Activated B cell treated with CpG ODN at 0.5 μM for 24 hours (primary cell): ENCODE measurements around the gene SUCO. TPM values are rescaled to one million over a fixed set of nuclear protein-coding genes. Genes with fewer than 3 reads are reported as not detected.

ENCODE experiments used
- ATAC-seq: fragments of 200-7000 bp; cut with Tn5 transposase; one replicate; pipeline ENCODE4 v1.10.0; 2021; ENCODE audit warnings: low read depth, mild to moderate bottlenecking, moderate library complexity
- CTCF ChIA-PET: fragments of 350-600 bp; sonication (Branson Sonifier 250); formaldehyde crosslinking; loops from one replicate; lab custom pipeline; 2021; ENCODE audit warnings: antibody characterized with exemption; lab: Charles Lee
- POLR2A ChIA-PET: fragments of 350-600 bp; sonication (Branson Sonifier 250); formaldehyde crosslinking; loops from one replicate; lab custom pipeline; 2021; ENCODE audit warnings: antibody characterized with exemption; lab: Charles Lee
- DNase-seq: peaks from one replicate; pipeline ENCODE4 v3.0.0; 2022
- H3K27ac Mint-ChIP-seq: one replicate; pipeline ENCODE4 v1.8.0; 2020; ENCODE audit warnings: mixed read lengths
- H3K27me3 Mint-ChIP-seq: one replicate; pipeline ENCODE4 v1.8.0; 2021; ENCODE audit warnings: mixed read lengths
- H3K36me3 Mint-ChIP-seq: one replicate; pipeline ENCODE4 v1.8.0; 2021; ENCODE audit warnings: low read depth, mixed read lengths
- H3K4me1 Mint-ChIP-seq: one replicate; pipeline ENCODE4 v1.8.0; 2021; ENCODE audit warnings: mixed read lengths
- H3K4me3 Mint-ChIP-seq: one replicate; pipeline ENCODE4 v1.8.0; 2020; ENCODE audit warnings: mild to moderate bottlenecking, mixed read lengths
- H3K9me3 Mint-ChIP-seq: one replicate; pipeline ENCODE4 v1.8.0; 2020; ENCODE audit warnings: mixed read lengths
- intact Hi-C: fragments of 100-400 bp; cut with micrococcal nuclease; formaldehyde crosslinking; loops from one replicate; pipeline ENCODE4 v1.15.1; 2024
- total RNA-seq: library from RNA; stranded (reverse); gene quantifications from 2 replicates; pipeline ENCODE4 v1.2.3, GENCODE V29; 2022
- TF ChIP-seq, protein P1 (sequence below): fragments of 200-600 bp; IDR thresholded peaks from one replicate; pipeline ENCODE4 v1.8.0; 2022; ENCODE audit warnings: antibody characterized with exemption, mild to moderate bottlenecking

Gene SUCO
- total RNA-seq, 1 donor from 2014 or later, result 47.1 TPM

GRCh38 chr1:172630056-172630818, 97.3 kb downstream of the SUCO start:
- Mint-ChIP-seq H3K27me3 (no peaks in the 10 kb centered on the region), H3K9me3 (peaks cover 2% of the 10 kb centered on the region), H3K4me1 (no peaks in the 10 kb centered on the region), H3K27ac (no peak overlapping the region), H3K36me3 (no peaks in the 10 kb centered on the region), H3K4me3 (no peak overlapping the region)
- intact Hi-C loops, result no loop called here
- POLR2A ChIA-PET, result no interaction called here
- TF ChIP-seq, protein P1, sequence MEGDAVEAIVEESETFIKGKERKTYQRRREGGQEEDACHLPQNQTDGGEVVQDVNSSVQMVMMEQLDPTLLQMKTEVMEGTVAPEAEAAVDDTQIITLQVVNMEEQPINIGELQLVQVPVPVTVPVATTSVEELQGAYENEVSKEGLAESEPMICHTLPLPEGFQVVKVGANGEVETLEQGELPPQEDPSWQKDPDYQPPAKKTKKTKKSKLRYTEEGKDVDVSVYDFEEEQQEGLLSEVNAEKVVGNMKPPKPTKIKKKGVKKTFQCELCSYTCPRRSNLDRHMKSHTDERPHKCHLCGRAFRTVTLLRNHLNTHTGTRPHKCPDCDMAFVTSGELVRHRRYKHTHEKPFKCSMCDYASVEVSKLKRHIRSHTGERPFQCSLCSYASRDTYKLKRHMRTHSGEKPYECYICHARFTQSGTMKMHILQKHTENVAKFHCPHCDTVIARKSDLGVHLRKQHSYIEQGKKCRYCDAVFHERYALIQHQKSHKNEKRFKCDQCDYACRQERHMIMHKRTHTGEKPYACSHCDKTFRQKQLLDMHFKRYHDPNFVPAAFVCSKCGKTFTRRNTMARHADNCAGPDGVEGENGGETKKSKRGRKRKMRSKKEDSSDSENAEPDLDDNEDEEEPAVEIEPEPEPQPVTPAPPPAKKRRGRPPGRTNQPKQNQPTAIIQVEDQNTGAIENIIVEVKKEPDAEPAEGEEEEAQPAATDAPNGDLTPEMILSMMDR, result no peak
- CTCF ChIA-PET, result no interaction called here
- ATAC-seq, result no peak
- no peak for DNase-seq

GRCh38 chr1:172630868-172631267, 97.9 kb downstream of the SUCO start:
- DNase-seq (no peak), ATAC-seq (no peak)
- Mint-ChIP-seq H3K4me1 (no peaks in the 10 kb centered on the region), H3K27ac (no peak overlapping the region), H3K9me3 (peaks cover 2% of the 10 kb centered on the region), H3K36me3 (no peaks in the 10 kb centered on the region), H3K4me3 (no peak overlapping the region), H3K27me3 (no peaks in the 10 kb centered on the region)
- TF ChIP-seq, protein P1, result no peak
- ChIA-PET CTCF (no interaction called here), POLR2A (no interaction called here)
- intact Hi-C loops, result no loop called here

- ATAC-seq (no peak), DNase-seq (no peak)
- Mint-ChIP-seq H3K36me3 (no peaks in the 10 kb centered on the region), H3K4me3 (no peak overlapping the region), H3K27me3 (no peaks in the 10 kb centered on the region), H3K4me1 (peaks cover 21% of the 10 kb centered on the region), H3K27ac (no peak overlapping the region), H3K9me3 (no peaks in the 10 kb centered on the region)
- CTCF ChIA-PET, result interaction anchor here (1.1 kb wide), 1 partner anchor 82 kb away, joined by 3 read pairs; no protein-coding TSS in a partner anchor
- TF ChIP-seq, protein P1, result no peak
- POLR2A ChIA-PET, result no interaction called here
- intact Hi-C loops, result no loop called here
Measured at GRCh38 chr1:172637522-172637921, 104.6 kb downstream of the SUCO start.

- Mint-ChIP-seq H3K4me3 (no peak overlapping the region), H3K27ac (no peak overlapping the region), H3K27me3 (no peaks in the 10 kb centered on the region), H3K36me3 (no peaks in the 10 kb centered on the region), H3K9me3 (no peaks in the 10 kb centered on the region), H3K4me1 (peaks cover 26% of the 10 kb centered on the region)
- ChIA-PET POLR2A (no interaction called here), CTCF (no interaction called here)
- TF ChIP-seq, protein P1, result no peak
- no peak for DNase-seq
- intact Hi-C loops, result no loop called here
- ATAC-seq, result no peak
Measured at GRCh38 chr1:172638249-172638648, 105.3 kb downstream of the SUCO start.

GRCh38 chr1:172638885-172639831, 106.2 kb downstream of the SUCO start:
- ChIA-PET POLR2A (interaction anchor here (1.3 kb wide), 1 partner anchor 107 kb away, joined by 3 read pairs; no protein-coding TSS in a partner anchor), CTCF (no interaction called here)
- no peaks in the 10 kb centered on the region for H3K9me3 Mint-ChIP-seq
- ATAC-seq (peak; percentile 56), DNase-seq (no peak)
- H3K4me1 Mint-ChIP-seq, result peaks cover 35% of the 10 kb centered on the region
- intact Hi-C loops, result no loop called here
- H3K36me3 Mint-ChIP-seq, result no peaks in the 10 kb centered on the region
- H3K27me3 Mint-ChIP-seq, result no peaks in the 10 kb centered on the region
- H3K27ac Mint-ChIP-seq, result peak overlapping the region; percentile 51
- H3K4me3 Mint-ChIP-seq, result peak overlapping the region; percentile 6
- TF ChIP-seq, protein P1, result no peak
